H1 (cell line): Measurements from ENCODE around the gene TMED8. TPM values are rescaled to one million over a fixed set of nuclear protein-coding genes. Genes with fewer than 3 reads are reported as not detected.

Source experiments
- BCL11A ChIP-seq, 2 experiments: IDR thresholded peaks; one replicate each; pipeline ENCODE4 v1.6.1; 2011; ENCODE audit warnings: low read depth in 2 of 2, low read length in 2 of 2, mild to moderate bottlenecking in 2 of 2
- EP300 ChIP-seq, 2 experiments: IDR thresholded peaks; 1 replicate in 1 of 2; 2 replicates in 1 of 2; pipeline ENCODE4 v1.6.1; 2011 to 2012; ENCODE audit warnings: low read depth in 2 of 2, low read length in 2 of 2, mild to moderate bottlenecking in 2 of 2, borderline replicate concordance in 1 of 2, inconsistent platforms in 1 of 2, moderate library complexity in 1 of 2
- GTF2F1 ChIP-seq: IDR thresholded peaks from 2 replicates; pipeline ENCODE4 v1.6.1; 2012; ENCODE audit warnings: low read depth, low read length, improper control_type of control experiment, borderline replicate concordance
- KDM5A ChIP-seq: fragments of 200-600 bp; IDR thresholded peaks from 2 replicates; pipeline ENCODE4 v1.7.1; 2012; ENCODE audit warnings: mild to moderate bottlenecking, low read length, inconsistent platforms, mixed read lengths
- MAFK ChIP-seq: IDR thresholded peaks from 2 replicates; pipeline ENCODE4 v1.6.1; 2012; ENCODE audit warnings: low read depth, mild to moderate bottlenecking, improper control_type of control experiment, low read length
- POU5F1 ChIP-seq: IDR thresholded peaks from 2 replicates; pipeline ENCODE4 v1.6.1; 2011; ENCODE audit warnings: low read depth, mild to moderate bottlenecking, low read length, moderate library complexity
- RFX5 ChIP-seq: IDR thresholded peaks from 2 replicates; pipeline ENCODE4 v1.6.1; 2011; ENCODE audit warnings: low read depth, low read length, improper control_type of control experiment, borderline replicate concordance
- TAF7 ChIP-seq: optimal IDR thresholded peaks from 2 replicates; pipeline ENCODE3; 2011; ENCODE audit warnings: low read depth, mild to moderate bottlenecking, inconsistent platforms, low read length, moderate library complexity, borderline replicate concordance
- YY1 ChIP-seq: IDR thresholded peaks from 2 replicates; pipeline ENCODE4 v1.6.1; 2011; ENCODE audit warnings: low read depth, mild to moderate bottlenecking, low read length
- polyA plus RNA-seq, 7 experiments: library from polyadenylated mRNA; depleted of rRNA in 3 of 7; stranded (reverse) in 5 of 7; unstranded in 2 of 7; fragments of >200 nt in 5 of 7; fragments of 200-250 nt in 2 of 7; gene quantifications; 1 replicate in 5 of 7; 2 replicates in 1 of 7; 4 replicates in 1 of 7; pipeline versions ENCODE4 v1.2.1 to v1.2.3, GENCODE V29; 2011 to 2013; ENCODE audit warnings: missing spikeins in 2 of 7, mixed read lengths in 2 of 7
- total RNA-seq: library from RNA; stranded (reverse); fragmentation: NEBNext Ultra II Directional; extraction: Animal tissue kit (Norgen Biotek cat#: 25700); gene quantifications from 2 replicates; pipeline ENCODE4 v1.2.1, GENCODE V29; 2021
- TF ChIP-seq, protein P1 (sequence below): IDR thresholded peaks from 2 replicates; pipeline ENCODE4 v1.6.1; 2012; ENCODE audit warnings: low read length, inconsistent platforms

TMED8 gene
- total and polyA plus RNA-seq, 2 of the 8 experiments (the other 6 are each of a cell fraction or from before 2014, with no cell fraction given), result 5.5 to 13.4 TPM

DNA sequence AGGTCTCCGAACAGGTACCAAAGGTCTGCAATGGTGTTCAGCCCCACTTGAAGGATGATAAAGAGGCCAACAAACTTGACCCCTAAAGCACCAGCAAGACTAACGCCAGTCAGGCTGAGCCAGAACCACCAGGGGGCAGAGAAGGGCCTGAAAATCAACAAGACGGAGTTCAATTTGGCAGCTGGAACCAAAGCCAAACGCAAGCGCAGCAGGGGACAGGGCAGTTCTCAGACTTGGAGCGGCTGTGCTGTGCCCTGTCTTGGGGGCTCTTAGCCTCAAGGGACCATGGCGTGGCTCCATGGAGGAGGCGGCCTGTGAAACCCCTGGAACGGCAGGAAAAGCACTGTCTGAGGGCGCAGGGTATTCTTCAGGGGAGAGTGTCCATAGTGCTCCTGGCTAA lies 75.8 kb downstream of the TMED8 start (continued):
- TF ChIP-seq MAFK, result no peak
- TF ChIP-seq KDM5A, result no peak
- TF ChIP-seq, protein P1, sequence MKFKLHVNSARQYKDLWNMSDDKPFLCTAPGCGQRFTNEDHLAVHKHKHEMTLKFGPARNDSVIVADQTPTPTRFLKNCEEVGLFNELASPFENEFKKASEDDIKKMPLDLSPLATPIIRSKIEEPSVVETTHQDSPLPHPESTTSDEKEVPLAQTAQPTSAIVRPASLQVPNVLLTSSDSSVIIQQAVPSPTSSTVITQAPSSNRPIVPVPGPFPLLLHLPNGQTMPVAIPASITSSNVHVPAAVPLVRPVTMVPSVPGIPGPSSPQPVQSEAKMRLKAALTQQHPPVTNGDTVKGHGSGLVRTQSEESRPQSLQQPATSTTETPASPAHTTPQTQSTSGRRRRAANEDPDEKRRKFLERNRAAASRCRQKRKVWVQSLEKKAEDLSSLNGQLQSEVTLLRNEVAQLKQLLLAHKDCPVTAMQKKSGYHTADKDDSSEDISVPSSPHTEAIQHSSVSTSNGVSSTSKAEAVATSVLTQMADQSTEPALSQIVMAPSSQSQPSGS, result no peak
- no peak for TF ChIP-seq GTF2F1
- no peak for TF ChIP-seq EP300 (IDR thresholded peaks at IDR 0.05; ENCODE audit: borderline replicate concordance in 1 of 2, low read depth in 2 of 2, low read length in 2 of 2)
- no peak for TF ChIP-seq RFX5
- 0 out of 2 replicates have a peak, but pooled peaks have one; percentile 42 for TF ChIP-seq YY1
- no peak for TF ChIP-seq TAF7
- no peak for TF ChIP-seq BCL11A (IDR thresholded peaks at IDR 0.05; ENCODE audit: low read depth in 2 of 2, low read length in 2 of 2)
- TF ChIP-seq POU5F1, result no peak
